NCI-H2196 treated with DMSO at 0.1 percent for 48 hours (cell line): ENCODE measurements around the gene PEX3.
"Not testable (repeated sequence)": the region's sequence is repeated elsewhere in the genome, so short reads cannot be mapped to it uniquely, and the experiment has no call there.

Experiments
- DNase-seq: peaks from one replicate; lab custom pipeline; 2025; ENCODE audit not compliant: unreplicated experiment; lab: John Stamatoyannopoulos, UW

Gene PEX3

GRCh38 chr6:143443096-143443495 is 7.5 kb upstream of the PEX3 start:
- DNase-seq = no peak

- not testable (repeated sequence) for DNase-seq
Observed at GRCh38 chr6:143447865-143448264, 2.7 kb upstream of the PEX3 start.

DNA sequence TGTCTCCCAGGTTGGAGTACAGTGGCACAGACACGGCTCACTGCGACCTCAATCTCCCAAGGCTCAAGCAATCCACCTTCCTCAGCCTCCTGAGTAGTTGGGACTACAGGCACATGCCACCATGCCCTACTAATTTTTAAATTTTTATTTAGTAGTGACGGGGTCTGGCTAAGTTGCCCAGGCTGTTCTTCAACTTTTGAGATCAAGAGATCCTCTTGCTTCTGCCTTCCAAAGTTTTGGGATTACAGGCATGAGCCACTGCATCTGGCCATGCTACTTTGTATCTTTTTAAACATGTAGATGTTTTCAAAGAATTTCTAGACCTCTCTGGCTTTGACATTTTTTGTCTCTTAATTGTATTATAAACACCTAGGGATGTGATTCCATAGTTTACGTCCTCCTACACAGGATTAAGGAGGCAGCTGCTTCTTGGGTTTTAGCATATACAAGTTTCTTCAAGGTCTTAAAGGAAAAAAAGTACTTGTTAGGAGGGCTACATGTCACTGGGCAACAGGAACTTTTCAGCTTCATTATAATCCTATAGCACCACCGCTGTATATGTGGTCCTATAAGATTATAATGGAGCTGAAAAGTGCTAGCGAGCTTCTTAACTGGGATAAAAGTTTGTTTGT is 1.4 kb upstream of the PEX3 start:
- DNase-seq = no peak

DNA sequence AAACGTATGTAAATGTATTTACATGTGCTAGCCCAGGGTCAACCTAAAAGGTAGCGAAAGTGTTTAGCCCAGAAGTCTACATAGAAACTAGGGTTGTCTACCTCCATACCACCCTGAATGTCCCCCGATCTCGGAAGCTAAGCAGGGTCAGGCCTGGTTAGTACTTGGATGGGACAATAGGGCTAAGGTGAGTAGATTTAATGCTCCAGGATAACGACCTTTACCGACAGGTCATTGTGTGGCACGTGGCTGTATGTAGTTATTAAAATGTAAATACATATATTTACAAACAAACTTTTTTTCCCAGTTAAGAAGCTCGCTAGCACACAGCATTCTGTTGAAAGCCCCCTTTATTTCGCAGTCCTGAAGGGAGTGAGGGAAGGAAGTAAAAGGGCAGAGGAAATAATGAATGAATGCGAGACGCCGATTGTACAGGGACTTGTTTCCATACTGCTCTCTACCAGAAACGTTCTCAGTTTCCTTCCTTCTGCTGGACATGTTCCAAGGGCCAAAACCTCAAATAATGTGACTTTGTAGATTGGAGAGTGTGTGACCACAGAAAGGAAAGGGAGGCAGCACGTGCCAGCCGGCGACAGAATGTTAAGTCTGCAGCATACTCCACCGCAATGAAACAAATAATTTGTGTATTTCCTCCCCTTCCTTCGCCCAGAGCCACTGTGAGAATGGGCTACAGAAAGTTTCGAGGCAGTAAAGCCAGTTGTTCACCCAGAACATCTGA is 722 bp upstream of the PEX3 start:
- no peak for DNase-seq

DNA sequence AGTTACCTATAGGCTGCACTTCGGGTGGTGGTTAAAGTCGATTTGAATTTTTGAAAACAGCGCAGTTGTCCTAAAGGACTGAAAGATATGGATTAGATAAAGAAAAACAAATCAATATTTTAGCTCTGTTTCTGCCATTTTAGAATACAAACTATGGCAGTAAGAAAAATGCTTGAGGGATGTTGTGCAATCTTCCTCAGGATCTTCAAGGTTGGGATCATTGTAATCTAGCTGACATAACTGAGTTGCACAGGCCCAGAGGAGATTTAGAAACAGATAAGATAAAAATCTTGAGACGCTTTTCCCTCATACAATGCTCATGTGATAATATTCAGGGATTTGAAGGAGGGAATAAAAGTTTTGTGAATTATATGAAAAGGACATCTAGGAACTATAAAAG is 926 bp downstream of the PEX3 start:
- no peak for DNase-seq

GRCh38 chr6:143457563-143458359 is 7.2 kb downstream of the PEX3 start:
- DNase-seq = no peak

DNA sequence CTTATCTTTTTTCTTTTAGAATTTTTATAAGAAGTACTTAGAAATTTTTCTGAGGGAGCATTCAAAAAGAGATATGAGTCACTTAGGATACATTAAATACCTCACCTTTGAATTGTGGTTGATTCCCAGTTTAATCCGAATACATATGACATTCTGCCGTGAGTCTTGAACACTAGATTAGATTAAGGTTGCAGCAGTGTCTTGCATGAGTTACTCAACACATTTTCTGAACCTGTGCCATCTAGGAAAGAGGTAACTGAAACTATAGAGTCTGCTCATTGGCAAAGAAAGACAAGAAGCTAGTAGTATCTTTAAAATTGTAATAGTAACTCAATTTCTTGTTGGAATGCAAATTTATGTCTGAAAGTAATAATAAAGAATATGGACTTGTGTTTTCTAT is 14.9 kb downstream of the PEX3 start:
- DNase-seq = no peak

- DNase-seq = no peak
Observed at GRCh38 chr6:143468026-143468425, 17.4 kb downstream of the PEX3 start.

DNA sequence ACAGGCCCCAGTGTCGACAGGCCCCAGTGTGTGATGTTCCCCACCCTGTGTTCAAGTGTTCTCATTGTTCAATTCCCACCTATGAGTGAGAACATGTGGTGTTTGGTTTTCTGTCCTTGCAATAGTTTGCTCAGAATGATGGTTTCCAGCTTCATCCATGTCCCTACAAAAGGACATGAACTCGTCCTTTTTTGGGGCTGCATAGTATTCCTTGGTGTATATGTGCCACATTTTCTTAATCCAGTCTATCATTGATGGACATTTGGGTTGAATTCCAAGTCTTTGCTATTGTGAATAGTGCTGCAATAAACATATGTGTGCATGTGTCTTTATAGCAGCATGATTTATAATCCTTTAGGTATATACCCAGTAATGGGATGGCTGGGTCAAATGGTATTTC is 18.2 kb downstream of the PEX3 start:
- not testable (repeated sequence) for DNase-seq

GRCh38 chr6:143471822-143472221 is 21.2 kb downstream of the PEX3 start:
- DNase-seq = no peak

- DNase-seq = no peak
Observed at GRCh38 chr6:143476545-143476944, 25.9 kb downstream of the PEX3 start.

- no peak for DNase-seq
Observed at GRCh38 chr6:143478479-143479062, 28.0 kb downstream of the PEX3 start.

GRCh38 chr6:143482593-143482992 is 32.0 kb downstream of the PEX3 start:
- no peak for DNase-seq

GRCh38 chr6:143485967-143486366 is 35.4 kb downstream of the PEX3 start:
- no peak for DNase-seq

DNA sequence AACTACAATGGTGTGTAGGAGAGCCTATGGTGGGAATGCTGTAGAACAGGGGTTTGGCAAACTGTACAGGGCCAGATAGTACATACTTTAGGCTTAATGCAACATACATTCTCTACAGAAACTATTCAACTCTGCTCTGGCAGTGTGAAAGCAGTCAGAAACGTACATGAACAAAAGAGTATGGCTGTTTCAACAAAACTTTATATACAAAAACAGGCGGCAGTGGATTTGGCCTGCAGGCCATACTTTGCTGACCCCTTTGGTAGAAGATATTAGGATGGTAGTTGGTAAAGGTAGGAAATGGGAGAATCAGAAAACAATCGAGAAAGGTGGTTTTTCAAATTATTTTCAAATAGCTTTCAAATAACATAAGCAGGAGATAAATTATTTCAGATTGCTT is 36.1 kb downstream of the PEX3 start:
- DNase-seq = no peak

DNA sequence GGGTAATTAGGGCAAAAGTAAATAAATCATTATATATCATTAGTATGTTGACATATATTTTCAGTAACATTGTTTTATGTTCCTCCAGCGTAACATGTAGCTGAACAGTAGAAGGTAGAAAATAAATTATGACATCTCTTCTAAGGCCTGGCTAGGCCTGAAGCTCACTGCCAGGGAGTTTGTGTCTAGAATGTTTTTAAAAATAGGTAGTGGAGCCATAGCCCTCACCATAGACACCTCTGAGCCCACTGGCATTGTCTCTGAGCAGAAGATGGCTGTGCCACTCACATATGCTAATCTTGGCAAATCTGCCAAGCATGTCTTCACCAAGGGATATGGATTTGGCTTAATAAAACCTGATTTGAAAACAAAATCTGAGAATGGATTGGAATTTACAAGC is 39.6 kb downstream of the PEX3 start:
- no peak for DNase-seq

GRCh38 chr6:143490775-143491174 is 40.2 kb downstream of the PEX3 start:
- no peak for DNase-seq

GRCh38 chr6:143496974-143497373 is 46.4 kb downstream of the PEX3 start:
- DNase-seq = no peak

GRCh38 chr6:143498428-143498827 is 47.8 kb downstream of the PEX3 start:
- no peak for DNase-seq

GRCh38 chr6:143501851-143502250 is 51.2 kb downstream of the PEX3 start:
- no peak for DNase-seq

GRCh38 chr6:143504369-143504768 is 53.8 kb downstream of the PEX3 start:
- DNase-seq = no peak

- no peak for DNase-seq
Observed at GRCh38 chr6:143505111-143505510, 54.5 kb downstream of the PEX3 start.
